H9 (cell line): ENCODE results near the gene VASP. TPM values are rescaled to one million over a fixed set of nuclear protein-coding genes. Genes with fewer than 3 reads are reported as not detected.
A peak's percentile ranks its signal among the peaks of the same experiment; 100 is the strongest.

Experiments used
- DNase-seq: peaks from one replicate; pipeline ENCODE4 v3.0.0-alpha.2; 2017
- H2AFZ ChIP-seq: one replicate; pipeline ENCODE4 v1.6.1; 2013; ENCODE audit warnings: mild to moderate bottlenecking, low read length, control low read depth, moderate library complexity
- H2AK5ac ChIP-seq: 2 replicates; pipeline ENCODE4 v1.6.1; 2013; ENCODE audit warnings: low read length, control low read depth, mixed read lengths; ENCODE audit not compliant: insufficient read length
- H2BK120ac ChIP-seq: one replicate; pipeline ENCODE4 v1.6.1; 2013; ENCODE audit warnings: low read depth, mild to moderate bottlenecking, low read length, control low read depth, inconsistent platforms; ENCODE audit not compliant: poor library complexity, severe bottlenecking
- H2BK12ac ChIP-seq: 2 replicates; pipeline ENCODE4 v1.6.1; 2013; ENCODE audit warnings: low read length, control low read depth, mixed read lengths, low read depth; ENCODE audit not compliant: insufficient read length
- H2BK15ac ChIP-seq: 2 replicates; pipeline ENCODE4 v1.6.1; 2013; ENCODE audit warnings: low read depth, low read length, control low read depth
- H2BK20ac ChIP-seq: one replicate; pipeline ENCODE4 v1.6.1; 2013; ENCODE audit warnings: low read depth, mild to moderate bottlenecking, low read length, control low read depth, inconsistent platforms; ENCODE audit not compliant: poor library complexity, severe bottlenecking
- H2BK5ac ChIP-seq: 2 replicates; pipeline ENCODE4 v1.6.1; 2013; ENCODE audit warnings: low read length, control low read depth, mixed read lengths; ENCODE audit not compliant: insufficient read length
- H3K14ac ChIP-seq: 2 replicates; pipeline ENCODE4 v1.6.1; 2013; ENCODE audit warnings: low read length, control low read depth; ENCODE audit not compliant: insufficient read depth
- H3K18ac ChIP-seq: 2 replicates; pipeline ENCODE4 v1.6.1; 2013; ENCODE audit warnings: low read depth, mild to moderate bottlenecking, mixed read lengths, low read length, control low read depth; ENCODE audit not compliant: insufficient read length
- H3K23ac ChIP-seq: 2 replicates; pipeline ENCODE4 v1.6.1; 2013; ENCODE audit warnings: low read length, control low read depth, mixed read lengths, low read depth; ENCODE audit not compliant: insufficient read length
- H3K23me2 ChIP-seq: 2 replicates; pipeline ENCODE4 v1.6.1; 2013; ENCODE audit warnings: low read depth, mild to moderate bottlenecking, mixed read lengths, low read length, control low read depth; ENCODE audit not compliant: insufficient read length, poor library complexity, severe bottlenecking
- H3K27ac ChIP-seq: 2 replicates; pipeline ENCODE4 v1.5.1; 2013; ENCODE audit warnings: low read length, control low read depth, mixed read lengths, low read depth; ENCODE audit not compliant: insufficient read length
- H3K27me3 ChIP-seq: 2 replicates; pipeline ENCODE4 v1.6.1; 2013; ENCODE audit warnings: low read length, control low read depth, inconsistent platforms; ENCODE audit not compliant: insufficient read depth
- H3K4ac ChIP-seq: 2 replicates; pipeline ENCODE4 v1.6.1; 2013; ENCODE audit warnings: low read depth, mild to moderate bottlenecking, control low read depth, inconsistent platforms, low read length, moderate library complexity
- H3K4me1 ChIP-seq: 2 replicates; pipeline ENCODE4 v1.6.1; 2013; ENCODE audit warnings: low read length, control low read depth, inconsistent platforms; ENCODE audit not compliant: insufficient read depth
- H3K4me2 ChIP-seq: 2 replicates; pipeline ENCODE4 v1.6.1; 2013; ENCODE audit warnings: low read length, control low read depth, mixed read lengths; ENCODE audit not compliant: insufficient read length, insufficient read depth
- H3K56ac ChIP-seq: 2 replicates; pipeline ENCODE4 v1.6.1; 2013; ENCODE audit warnings: low read depth, mild to moderate bottlenecking, mixed read lengths, low read length, control low read depth; ENCODE audit not compliant: insufficient read length
- H3K79me1 ChIP-seq: 2 replicates; pipeline ENCODE4 v1.6.1; 2013; ENCODE audit warnings: low read depth, mild to moderate bottlenecking, moderate library complexity, low read length, control low read depth, inconsistent platforms; ENCODE audit not compliant: insufficient read depth, poor library complexity, severe bottlenecking
- H3K79me2 ChIP-seq: 2 replicates; pipeline ENCODE4 v1.6.1; 2013; ENCODE audit warnings: low read length, control low read depth, inconsistent platforms; ENCODE audit not compliant: insufficient read depth
- H3K9ac ChIP-seq: 2 replicates; pipeline ENCODE4 v1.6.1; 2013; ENCODE audit warnings: low read length, control low read depth, mixed read lengths; ENCODE audit not compliant: insufficient read length; ENCODE audit errors: extremely low read depth
- H3K9me3 ChIP-seq: one replicate; pipeline ENCODE4 v1.6.1; 2013; ENCODE audit warnings: low read depth, low read length, inconsistent platforms; ENCODE audit not compliant: control insufficient read depth
- H3T11ph ChIP-seq: one replicate; pipeline ENCODE4 v1.6.1; 2013; ENCODE audit warnings: mild to moderate bottlenecking, low read length, control low read depth, inconsistent platforms
- H4K20me1 ChIP-seq: one replicate; pipeline ENCODE4 v1.6.1; 2013; ENCODE audit not compliant: control insufficient read depth, insufficient read length, insufficient read depth
- H4K5ac ChIP-seq: 2 replicates; pipeline ENCODE4 v1.6.1; 2013; ENCODE audit warnings: low read depth, mild to moderate bottlenecking, mixed read lengths, low read length, control low read depth; ENCODE audit not compliant: insufficient read length
- H4K8ac ChIP-seq: replicated peaks from 2 replicates; pipeline ENCODE4 v1.6.1; 2013; ENCODE audit warnings: low read length, control low read depth, mixed read lengths, low read depth; ENCODE audit not compliant: insufficient read length
- H4K91ac ChIP-seq: 2 replicates; pipeline ENCODE4 v1.6.1; 2013; ENCODE audit warnings: low read depth, mild to moderate bottlenecking, moderate library complexity, mixed read lengths, low read length, control low read depth; ENCODE audit not compliant: insufficient read length
- H3K27ac Mint-ChIP-seq, 3 experiments: 2 replicates in 2 of 3; 3 replicates in 1 of 3; pipeline ENCODE4 v1.8.0; 2020 to 2021; ENCODE audit warnings: mixed read lengths in 3 of 3, mild to moderate bottlenecking in 1 of 3, moderate library complexity in 1 of 3
- H3K27me3 Mint-ChIP-seq: 2 replicates; pipeline ENCODE4 v1.8.0; 2021; ENCODE audit warnings: low read depth, mild to moderate bottlenecking, moderate library complexity, mixed read lengths
- H3K36me3 Mint-ChIP-seq, 3 experiments: 2 replicates in 2 of 3; 3 replicates in 1 of 3; pipeline ENCODE4 v1.8.0; 2020 to 2021; ENCODE audit warnings: low read depth in 3 of 3, mixed read lengths in 3 of 3; ENCODE audit not compliant: insufficient read depth in 1 of 3
- H3K4me1 Mint-ChIP-seq, 2 experiments: 2 replicates each; pipeline ENCODE4 v1.8.0; 2020; ENCODE audit warnings: mixed read lengths in 2 of 2
- H3K4me3 Mint-ChIP-seq, 2 experiments: 2 replicates in 1 of 2; 3 replicates in 1 of 2; pipeline ENCODE4 v1.8.0; 2020 to 2021; ENCODE audit warnings: mild to moderate bottlenecking in 2 of 2, mixed read lengths in 2 of 2, moderate library complexity in 1 of 2
- H3K9me3 Mint-ChIP-seq, 2 experiments: 2 replicates in 1 of 2; 3 replicates in 1 of 2; pipeline ENCODE4 v1.8.0; 2020; ENCODE audit warnings: mild to moderate bottlenecking in 2 of 2, mixed read lengths in 2 of 2, moderate library complexity in 1 of 2
- CTCF ChIP-seq: fragments of 200-600 bp; sonication (generic); conservative IDR thresholded peaks from 3 replicates; pipeline ENCODE4 v1.8.0; 2021; ENCODE audit warnings: antibody characterized with exemption, mild to moderate bottlenecking
- WGBS: extraction: QIAGEN DNeasy Blood & Tissue Kit; methylation state at CpG from one replicate; pipeline ENCODE4 v1.1.7; 2013; ENCODE audit warnings: missing lambda C conversion rate, low lambda C conversion rate, mixed read lengths; ENCODE audit not compliant: insufficient read length; ENCODE audit errors: extremely low coverage; 5-methylcytosine and 5-hydroxymethylcytosine counted together
- total RNA-seq: library from RNA; stranded (reverse); gene quantifications from 2 replicates; pipeline ENCODE4 v1.2.1, GENCODE V29; 2021

Gene VASP
- total RNA-seq, 1 experiment from 2014 or later: 157 TPM

DNA sequence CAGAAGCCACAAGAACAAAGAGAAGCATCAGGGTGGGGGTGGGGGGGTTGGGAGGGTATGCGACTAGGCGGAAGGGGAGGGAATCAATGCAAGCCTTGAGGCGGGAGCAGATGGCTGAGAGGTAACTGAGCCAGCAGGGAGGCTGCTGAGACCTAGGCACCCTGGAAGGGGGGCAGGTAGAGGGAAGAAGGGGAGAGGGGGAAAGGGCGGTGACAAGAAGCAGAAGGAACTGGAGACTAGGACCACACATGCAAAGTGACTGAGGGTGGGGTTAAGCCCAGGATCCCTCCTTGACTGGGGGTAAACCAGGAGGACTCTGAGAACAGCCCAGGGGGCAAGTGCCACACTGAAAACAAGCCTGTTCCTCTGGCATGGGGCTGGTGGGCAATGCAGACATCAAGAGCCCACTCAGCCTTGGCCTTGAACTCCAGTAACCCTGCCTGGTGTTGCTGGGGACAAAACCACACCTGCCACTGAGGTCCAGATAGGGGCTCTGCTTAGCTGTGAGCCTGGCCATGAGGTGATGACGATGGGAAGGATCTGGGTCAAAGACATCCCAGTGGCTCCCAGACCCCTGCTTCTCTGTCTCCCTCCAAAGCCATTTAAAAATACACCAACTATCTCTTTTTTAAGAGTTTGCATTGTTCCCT, 57.0 kb downstream of the VASP start:
- Histone ChIP-seq H4K5ac (no peak overlapping the region), H3K27ac (no peak overlapping the region), H2AK5ac (no peak overlapping the region), H3K18ac (peak overlapping the region; percentile 45), H3K23me2 (no peaks in the 10 kb centered on the region), H2BK12ac (no peak overlapping the region), H3K9me3 (no peaks in the 10 kb centered on the region), H2BK120ac (no peak overlapping the region), H4K91ac (no peak overlapping the region), H3K4ac (no peak overlapping the region), H3K27me3 (no peaks in the 10 kb centered on the region), H2BK15ac (no peak overlapping the region), H3K9ac (no peak overlapping the region), H3K56ac (no peak overlapping the region), H3K79me2 (no peaks in the 10 kb centered on the region), H4K20me1 (no peaks in the 10 kb centered on the region), H4K8ac (no peak overlapping the region), H3K14ac (no peak overlapping the region), H2BK20ac (no peak overlapping the region), H3K4me1 (peaks cover 4% of the 10 kb centered on the region; the same call in 1 of the 2 replicates), H2BK5ac (no peak overlapping the region), H3K23ac (no peak overlapping the region), H3K4me2 (peak overlapping the region; percentile 5), H2AFZ (no peak overlapping the region), H3T11ph (no peak overlapping the region), H3K79me1 (no peaks in the 10 kb centered on the region)
- no peaks in the 10 kb centered on the region for H3K27me3 Mint-ChIP-seq
- no peaks in the 10 kb centered on the region; a peak in 1 of 7 replicates for H3K36me3 Mint-ChIP-seq
- peak overlapping the region; percentile 61 to 90 (median 72); a peak in 3 of 7 replicates for H3K27ac Mint-ChIP-seq
- H3K9me3 Mint-ChIP-seq: no peaks in the 10 kb centered on the region
- peak overlapping the region in 1 of 2 experiments; percentile 58; a peak in 3 of 5 replicates for H3K4me3 Mint-ChIP-seq
- peaks cover 12 to 13% of the 10 kb centered on the region in 2 experiments for H3K4me1 Mint-ChIP-seq
- WGBS: no CpG with 5 or more reads among the region's 5 CpGs
- DNase-seq: peak; percentile 91
- TF ChIP-seq CTCF: no peak
